CD4-positive, alpha-beta T cell treated with Interleukin-6 for 4 hours (primary cell): ENCODE data around the gene SYDE1.

ENCODE experiments used
- DNase-seq: peaks from one replicate; pipeline ENCODE4 v3.0.0-alpha.2; 2020; ENCODE audit warnings: mixed read lengths

The SYDE1 gene

DNA sequence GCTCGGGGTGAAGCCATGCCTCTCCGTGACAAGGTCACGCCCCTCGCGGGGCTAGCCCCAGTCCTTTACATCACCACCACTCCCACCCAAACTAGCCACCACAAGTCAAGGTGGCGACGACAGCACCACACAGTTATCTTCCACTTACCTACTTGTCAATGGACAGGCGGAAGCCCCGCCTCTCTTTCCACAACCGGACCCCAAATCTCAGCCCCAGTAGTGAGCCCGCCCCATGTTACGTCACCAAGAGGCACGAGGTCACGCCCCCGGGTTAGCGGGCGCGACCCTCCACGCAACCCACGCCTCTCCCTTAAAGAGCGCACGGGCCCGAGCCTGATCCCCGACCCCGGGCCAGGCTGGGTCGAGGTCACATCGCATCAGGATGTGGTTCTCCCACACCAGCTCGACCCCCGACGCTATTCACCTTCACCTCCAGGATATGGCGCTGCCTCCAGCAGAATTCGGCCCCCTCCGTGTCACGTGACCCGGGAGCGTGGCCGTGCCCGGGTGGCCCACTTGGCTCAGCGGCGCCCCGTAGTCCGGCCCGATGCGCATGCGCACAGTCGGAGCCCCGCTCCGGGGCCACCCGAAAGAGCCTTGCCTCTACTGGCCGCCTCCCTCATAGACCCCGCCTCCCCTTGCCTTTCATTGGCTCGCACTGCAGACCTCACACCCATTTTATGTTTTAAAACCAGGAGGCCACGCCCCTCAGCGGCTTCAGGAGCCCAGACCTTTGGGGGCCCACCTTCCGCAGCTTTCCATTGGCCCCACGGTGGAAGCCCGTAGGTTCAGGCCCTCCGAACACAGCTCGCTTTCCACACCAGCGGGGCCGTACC lies 18.2 kb downstream of the SYDE1 start:
- DNase-seq: peak; percentile 98

DNA sequence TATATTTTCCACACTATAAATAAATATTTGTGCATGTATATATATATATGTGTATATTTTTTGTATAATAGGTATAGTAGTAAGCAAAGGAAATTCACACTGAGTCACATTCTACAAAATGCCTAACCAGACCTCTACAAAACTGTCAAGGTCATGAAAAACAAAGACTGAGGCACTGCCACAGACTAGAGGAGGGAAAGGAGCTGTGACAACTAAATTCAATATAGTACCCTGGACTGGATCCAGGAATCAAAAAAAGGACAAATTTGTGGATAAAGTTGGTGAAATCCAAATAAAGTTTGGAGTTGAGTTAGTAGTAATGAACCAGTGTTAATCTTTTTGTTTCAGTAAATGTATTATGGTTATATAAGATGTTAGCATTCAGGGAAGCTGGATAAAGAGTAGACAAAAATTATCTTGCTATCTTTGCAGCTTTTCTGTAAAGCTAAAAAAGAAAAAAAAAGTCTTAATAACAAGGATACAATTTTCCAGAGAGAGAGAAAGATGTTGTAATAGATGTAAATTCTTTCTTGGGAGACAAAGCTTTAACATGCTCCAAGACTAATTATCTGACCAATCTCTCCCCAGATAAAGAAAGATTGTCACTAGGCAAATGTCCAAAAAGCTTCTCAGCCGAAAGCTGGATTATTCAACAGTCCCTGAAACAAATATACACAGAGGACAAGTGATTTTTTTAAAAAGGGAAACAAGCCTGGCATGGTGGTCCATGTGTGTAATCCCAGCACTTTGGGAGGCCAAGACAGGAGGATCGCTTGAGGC lies 19.1 kb downstream of the SYDE1 start:
- DNase-seq: no peak

DNA sequence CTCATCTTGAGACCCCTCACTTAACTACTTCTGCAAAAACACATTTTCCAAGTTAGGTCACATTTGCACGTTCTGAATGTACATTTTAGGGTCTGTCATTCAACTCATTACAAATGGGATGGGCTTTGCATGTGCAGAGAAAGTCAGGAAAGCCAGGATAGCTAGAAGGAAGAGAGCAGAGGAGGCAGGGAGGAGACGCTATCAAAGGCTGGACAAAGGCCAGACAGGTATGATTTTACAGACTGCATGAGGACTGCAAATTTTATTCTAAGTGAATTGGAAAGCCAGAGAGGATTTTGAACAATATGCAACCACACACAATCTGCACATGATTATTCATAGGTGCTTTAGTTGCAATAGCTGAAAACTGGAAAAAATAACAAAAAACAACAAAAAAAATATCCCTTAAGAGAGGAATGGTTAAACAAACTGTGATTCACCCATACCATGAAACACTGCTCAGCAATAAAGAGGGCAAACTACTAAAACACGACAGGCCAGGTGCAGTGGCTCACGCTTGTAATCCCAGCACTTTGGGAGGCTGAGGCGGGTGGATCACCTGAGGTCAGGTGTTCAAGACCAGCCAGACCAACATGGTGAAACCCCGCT lies 21.1 kb downstream of the SYDE1 start:
- DNase-seq: no peak

DNA sequence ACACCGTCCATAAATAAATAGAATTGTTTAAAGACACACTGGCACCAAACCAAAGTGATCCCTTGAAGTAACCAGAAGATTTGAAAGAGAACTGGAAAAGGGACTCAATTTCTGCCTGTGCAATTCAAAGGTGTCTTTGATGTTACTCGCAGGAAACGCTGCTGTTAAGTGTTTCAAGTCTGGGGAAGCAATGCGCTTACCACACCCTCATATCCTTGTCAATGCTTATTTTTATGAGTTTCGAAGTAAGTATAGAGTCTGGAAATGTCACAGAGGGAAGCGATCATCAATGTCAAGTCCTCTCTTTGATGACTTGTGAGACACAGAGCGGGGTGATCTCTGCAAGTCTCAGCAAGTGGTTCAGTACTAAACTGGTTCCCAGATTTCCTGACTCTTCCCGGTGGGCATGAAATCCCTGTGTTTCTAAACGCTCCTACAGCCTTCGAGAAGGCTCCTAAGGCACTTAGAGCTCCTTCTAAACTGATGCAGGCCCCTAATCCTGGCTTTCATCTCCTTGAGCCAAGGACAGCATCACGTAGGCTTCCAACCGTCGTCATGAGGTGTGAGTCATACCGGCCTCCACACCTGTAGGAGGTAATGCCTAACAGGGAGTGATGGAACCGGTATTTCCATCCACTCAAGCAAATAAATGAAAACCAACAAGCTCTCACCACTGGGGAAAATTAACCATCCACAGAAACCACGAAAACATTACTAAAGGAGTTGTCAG lies 22.8 kb downstream of the SYDE1 start:
- peak; percentile 51 for DNase-seq

DNA sequence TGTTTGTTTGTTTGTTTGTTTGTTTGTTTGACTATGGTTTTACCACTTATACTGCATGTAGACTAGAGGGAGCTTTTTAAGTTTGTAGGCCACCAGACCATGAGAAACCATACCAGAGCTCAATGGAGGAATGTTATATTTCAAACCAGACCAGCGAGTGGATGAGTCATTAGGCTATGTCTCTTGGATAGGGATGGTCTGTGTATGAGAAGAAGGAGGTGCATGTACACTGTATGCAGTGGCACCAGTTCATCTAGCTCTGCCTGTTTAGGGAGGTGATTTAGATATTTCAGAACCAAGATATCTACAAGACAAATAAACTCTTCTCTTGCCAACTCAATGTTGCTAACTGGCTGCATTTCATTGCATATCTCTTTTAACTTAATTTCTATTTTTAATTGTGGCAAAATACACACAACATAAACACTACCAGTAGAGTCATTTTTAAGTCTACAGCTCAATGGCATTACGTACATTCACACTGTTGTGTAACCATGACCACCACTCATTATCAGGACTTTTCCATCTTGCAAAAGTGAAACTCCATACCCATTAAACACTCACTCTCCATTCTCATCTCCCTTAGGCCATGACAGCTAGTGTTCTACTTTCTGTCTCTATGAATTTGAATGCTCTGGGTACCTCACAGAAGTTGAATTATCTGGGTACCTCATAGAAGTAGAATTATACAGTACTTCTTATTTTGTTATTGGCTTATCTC lies 29.2 kb downstream of the SYDE1 start:
- no peak for DNase-seq

DNA sequence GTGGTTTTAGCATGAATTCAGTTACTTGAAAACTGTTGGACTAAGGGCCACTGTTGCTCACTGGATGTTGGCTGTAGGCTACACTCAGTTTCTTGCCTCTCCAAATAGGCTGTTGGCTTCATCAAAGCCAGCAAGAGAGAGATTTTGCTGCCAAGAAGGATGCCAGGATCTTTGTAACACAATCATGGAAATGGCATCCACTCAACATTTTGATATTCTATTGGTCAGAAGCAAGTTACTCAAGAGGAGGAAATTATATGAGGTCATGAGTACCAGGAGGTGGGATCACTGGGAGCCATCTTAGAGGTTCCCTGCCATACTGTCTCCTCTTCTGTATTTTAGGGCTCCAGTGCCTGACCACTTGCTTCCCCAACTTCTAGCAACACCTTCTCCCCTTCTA lies 30.6 kb downstream of the SYDE1 start:
- DNase-seq: no peak

DNA sequence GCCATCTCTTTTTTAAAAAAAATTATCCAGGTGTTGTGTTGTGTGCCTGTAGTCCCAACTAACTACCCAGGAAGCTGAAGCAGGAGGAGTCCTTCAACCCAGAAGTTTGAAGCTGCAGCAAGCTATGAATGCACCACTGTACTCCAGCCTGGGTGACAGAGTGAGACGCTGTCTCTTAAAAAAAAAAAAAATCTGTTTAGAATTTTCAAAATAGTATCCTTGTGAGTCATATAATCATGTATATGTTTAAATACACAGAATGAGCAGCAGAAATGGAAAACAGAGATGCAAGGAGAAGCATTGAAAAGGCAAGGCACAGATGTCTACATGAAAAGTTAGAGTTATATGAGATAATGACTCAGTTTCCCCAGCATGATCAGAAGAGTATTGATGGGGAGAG lies 31.2 kb downstream of the SYDE1 start:
- DNase-seq: no peak

DNA sequence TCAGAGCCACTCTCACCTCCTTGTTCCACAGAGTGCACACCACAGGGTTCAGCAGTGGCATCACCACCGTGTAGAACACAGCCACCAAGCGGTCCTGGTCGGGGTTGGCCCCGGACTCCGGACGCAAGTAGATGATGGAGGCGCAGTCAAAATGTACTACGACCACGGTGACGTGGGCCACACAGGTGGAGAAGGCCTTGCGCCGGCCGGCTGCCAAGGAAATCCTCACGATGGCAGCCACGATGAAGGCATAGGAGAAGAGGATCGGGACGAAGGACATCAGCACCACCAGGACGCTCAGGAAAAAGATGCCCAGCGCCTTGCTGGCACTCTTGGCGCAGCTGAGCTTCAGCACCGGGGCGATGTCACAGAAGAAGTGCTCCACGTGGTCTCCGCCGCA lies 33.9 kb downstream of the SYDE1 start:
- DNase-seq: no peak

DNA sequence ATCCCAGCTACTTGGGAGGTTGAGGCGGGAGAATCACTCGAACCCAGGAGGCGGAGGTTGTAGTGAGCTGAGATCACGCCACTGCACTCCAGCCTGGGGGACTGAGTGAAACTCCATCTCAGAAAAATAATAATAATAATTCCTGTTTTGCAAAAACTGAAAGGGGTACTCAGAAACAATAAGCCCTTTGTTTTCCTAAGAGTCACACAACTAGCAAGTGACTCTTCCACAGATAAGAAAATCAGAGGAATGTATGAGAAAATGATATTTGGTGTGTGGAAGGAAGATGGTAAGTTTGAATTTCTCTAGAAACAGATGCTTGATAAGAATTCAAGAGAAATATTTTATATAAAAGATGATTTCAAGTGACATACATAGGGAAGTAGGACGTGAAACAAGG lies 35.1 kb downstream of the SYDE1 start:
- DNase-seq: no peak

DNA sequence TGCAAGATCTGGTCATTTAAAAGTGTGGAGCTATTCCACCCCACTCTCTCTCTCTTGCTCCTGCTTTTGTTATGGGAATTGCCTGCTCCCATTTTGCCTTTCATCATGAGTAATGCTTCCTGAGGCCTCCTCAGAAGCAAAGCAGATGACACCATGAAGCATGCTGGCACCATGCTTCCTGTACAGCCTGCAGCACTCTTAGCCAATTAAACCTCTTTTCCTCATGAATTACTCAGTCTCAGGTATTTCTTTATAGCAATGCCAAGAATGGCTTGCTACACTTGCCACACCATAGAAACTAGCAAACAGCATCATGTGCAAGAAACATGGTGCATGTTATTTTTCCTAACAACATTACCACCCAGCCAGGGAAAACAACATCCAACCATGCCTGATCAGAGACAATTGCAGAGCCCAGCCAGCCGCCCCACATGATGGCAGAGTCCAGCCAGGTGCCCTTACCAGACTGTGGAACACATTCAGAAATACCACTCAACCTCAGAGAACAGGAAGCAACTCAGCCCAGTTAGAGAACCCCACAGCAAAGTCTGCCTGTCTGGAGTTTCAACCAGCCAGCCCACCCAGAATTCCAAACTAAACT lies 36.9 kb downstream of the SYDE1 start:
- no peak for DNase-seq

DNA sequence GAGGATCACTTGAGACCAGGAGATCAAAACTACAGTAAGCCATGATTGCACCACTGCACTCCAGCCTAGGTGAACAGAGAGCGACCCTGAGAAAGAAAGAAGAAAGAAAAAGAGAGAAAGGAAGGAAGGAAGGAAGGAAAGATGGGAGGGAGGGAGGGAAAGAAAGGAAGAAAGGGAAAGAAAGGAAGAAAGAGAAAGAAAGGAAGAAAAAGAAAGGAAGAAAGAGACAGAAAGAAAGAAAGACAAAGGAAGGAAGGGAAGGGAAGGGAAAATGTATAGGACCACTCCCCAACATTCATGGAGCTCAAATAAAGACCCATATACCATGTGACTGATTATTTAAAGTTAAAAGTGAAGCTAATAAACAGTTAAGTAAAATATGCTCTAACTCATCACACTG lies 39.9 kb downstream of the SYDE1 start:
- no peak for DNase-seq

DNA sequence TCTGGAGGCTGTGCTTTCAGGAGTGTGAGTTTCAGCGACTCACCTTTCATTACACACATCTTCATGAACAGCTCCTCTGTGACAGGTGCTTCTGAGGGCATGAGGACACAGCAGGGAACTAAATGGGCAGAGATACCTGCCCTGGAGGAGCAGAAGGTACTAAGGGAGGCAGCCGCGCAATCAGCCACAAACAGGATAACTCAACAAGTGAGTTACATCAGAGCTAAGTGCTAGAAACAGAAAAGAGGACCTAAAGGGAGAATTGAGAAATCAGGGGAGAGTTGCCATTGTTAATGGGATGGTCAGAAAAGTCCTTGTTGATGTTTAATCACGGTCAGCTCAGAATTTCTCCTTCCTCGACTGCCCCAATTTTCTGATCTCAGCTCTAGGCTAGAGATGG lies 42.5 kb downstream of the SYDE1 start:
- DNase-seq: no peak

DNA sequence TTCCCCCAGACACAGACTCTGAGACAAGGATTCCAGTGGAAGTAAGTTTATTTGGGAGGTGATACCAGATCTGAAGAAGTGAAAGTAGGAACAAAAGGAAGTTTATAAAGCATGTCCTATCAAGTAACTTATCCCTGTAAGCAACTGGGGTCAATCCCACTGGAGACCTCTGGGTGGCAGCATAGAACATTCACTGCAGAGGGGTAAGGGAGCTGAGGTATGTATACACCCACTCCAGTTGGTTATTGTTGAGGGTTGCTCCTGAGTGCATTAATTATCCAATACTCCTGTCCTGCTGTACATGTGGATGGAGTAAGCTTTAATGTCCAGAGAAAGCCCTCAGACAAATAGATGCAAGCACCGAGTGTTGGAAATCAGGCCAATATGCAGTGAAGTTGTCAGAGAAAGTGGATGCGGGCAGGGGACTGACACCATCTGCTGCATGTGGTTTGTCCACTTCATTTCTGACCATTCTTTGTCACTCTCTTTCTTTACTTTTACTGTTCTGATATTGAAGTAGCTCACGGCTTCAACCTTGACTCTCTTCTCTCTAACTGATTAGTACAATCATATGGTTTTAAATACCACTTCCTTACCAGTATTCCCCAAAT lies 46.9 kb downstream of the SYDE1 start:
- peak; percentile 25 for DNase-seq

DNA sequence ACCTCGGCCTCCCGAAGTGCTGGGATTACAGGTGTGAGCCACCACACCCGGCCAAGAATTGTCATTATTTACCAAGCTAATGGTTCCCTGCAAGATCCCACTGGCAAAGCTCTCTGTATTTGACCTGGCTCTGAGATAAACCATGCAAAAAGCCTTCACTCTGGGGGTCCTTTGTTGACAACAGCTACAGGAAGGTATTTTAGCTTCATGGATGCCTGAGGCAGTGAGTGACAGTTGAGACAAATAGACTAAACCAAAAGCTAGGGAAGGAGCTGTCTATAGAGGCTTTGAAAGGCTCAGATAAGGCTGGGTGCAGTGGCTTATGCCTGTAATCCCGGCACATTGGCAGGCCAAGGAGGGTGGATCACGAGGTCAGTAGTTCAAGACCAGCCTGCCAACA lies 48.1 kb downstream of the SYDE1 start:
- no peak for DNase-seq

DNA sequence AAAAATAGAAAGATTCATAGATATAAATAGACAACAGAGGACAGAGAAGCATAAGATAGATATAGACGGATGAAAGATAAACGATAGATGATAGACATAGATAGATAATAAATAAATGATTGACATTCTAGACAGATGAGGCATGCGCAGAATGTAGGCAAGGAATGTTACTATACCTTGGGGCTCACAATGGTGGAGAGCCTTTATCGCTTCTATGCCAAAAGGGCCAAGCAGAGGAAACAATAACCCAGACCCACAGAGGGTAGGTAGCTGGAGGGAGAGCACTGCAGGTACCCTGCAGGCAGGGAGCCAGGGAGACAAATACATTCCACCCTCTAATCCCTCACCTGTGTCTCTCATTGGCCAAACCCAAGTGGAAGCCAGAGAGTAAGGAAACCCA lies 49.2 kb downstream of the SYDE1 start:
- no peak for DNase-seq

DNA sequence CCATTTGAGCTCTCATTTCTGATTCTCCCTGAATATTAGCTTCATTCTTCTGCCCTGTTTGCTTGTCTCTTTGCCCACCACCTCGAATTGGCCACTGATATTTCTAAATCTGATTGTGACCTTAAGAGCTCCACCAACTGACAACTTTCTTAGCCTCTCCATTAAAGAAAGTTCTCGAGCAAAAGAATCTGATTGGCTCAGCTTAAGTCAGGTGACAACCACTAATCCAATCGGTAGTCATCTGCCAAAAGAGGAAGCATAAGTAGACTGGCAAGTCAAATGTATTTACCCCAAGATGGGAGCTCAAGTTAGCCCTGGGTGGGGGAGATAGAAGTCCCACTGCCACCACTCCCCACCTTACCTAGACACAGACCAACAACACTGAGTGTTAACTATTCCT lies 52.0 kb downstream of the SYDE1 start:
- no peak for DNase-seq

DNA sequence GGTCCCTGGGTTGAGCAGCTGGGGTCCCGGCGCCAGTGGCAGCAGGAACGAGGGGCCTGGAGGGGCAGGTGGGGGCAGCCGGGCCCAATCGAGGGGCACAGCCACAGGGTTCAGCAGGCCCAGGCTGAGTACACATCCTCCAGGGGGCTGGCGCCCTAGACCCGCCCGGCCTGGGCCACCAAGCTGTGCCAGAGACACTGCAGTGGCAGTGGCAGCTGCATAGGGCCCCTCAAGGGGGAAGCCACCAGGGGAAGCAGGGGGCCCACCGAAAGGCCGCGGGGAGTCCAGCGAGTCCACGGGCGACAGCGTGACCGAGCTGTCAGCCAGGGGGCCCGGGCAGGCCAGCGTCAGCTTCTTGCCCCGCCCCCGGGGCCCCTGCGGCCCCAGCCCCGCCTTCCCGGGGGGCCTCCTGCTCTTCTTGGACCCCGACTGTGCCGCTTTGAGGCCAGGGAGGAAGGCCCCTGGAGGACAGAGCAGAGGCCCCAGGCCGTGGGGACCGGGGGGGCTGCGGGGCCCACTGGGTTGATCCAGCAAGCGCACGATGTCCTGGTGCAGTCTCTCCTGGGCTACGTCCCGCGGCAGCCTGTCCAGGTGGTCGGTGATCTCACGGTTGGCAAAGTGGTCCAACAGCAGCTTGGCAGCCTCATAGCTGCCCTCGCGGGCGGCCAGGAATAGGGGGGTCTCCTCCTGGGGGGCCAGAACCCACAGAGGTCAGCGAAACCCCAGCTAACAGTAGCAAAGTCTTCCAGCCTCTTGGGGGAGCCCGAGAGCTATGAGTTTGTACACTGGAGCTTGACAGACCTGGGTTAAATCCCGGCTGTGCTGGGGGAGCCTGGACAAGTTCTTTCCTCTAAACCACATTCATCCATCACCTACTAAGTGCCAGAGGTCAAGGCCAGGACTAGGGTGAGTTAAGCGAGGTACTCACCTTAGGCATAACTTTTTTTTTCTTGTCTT lies 54.1 kb downstream of the SYDE1 start:
- DNase-seq: no peak
